Neuronal stem cell (in vitro differentiated cells): Measurements from ENCODE around the gene TRAF3.
A peak's percentile ranks its signal among the peaks of the same experiment; 100 is the strongest.
"Not testable (repeated sequence)": the region's sequence is repeated elsewhere in the genome, so short reads cannot be mapped to it uniquely, and the experiment has no call there.

Experiments used
- DNase-seq: peaks from one replicate; pipeline ENCODE4 v3.0.0-alpha.2; 2013; ENCODE audit warnings: low spot score
- H2AFZ ChIP-seq: one replicate; pipeline ENCODE4 v1.6.1; 2013; ENCODE audit warnings: mild to moderate bottlenecking, low read length, inconsistent platforms
- H2AK5ac ChIP-seq: 2 replicates; pipeline ENCODE4 v1.6.1; 2013; ENCODE audit warnings: low read depth, mild to moderate bottlenecking, inconsistent platforms, low read length, moderate library complexity, mixed read lengths
- H2BK120ac ChIP-seq: 2 replicates; pipeline ENCODE4 v1.6.1; 2013; ENCODE audit warnings: low read depth, mild to moderate bottlenecking, inconsistent platforms, low read length, moderate library complexity, mixed read lengths
- H2BK12ac ChIP-seq: one replicate; pipeline ENCODE4 v1.6.1; 2013; ENCODE audit warnings: low read length, inconsistent platforms
- H2BK15ac ChIP-seq: 2 replicates; pipeline ENCODE4 v1.6.1; 2013; ENCODE audit warnings: mild to moderate bottlenecking, low read length, inconsistent platforms, mixed read lengths
- H2BK5ac ChIP-seq: one replicate; pipeline ENCODE4 v1.6.1; 2013; ENCODE audit warnings: inconsistent platforms, mild to moderate bottlenecking, low read length, moderate library complexity
- H3K14ac ChIP-seq: one replicate; pipeline ENCODE4 v1.6.1; 2013; ENCODE audit warnings: low read length, inconsistent platforms
- H3K18ac ChIP-seq: 2 replicates; pipeline ENCODE4 v1.6.1; 2013; ENCODE audit warnings: low read length, inconsistent platforms
- H3K23ac ChIP-seq: 2 replicates; pipeline ENCODE4 v1.6.1; 2013; ENCODE audit warnings: low read depth, mild to moderate bottlenecking, mixed read lengths, low read length, inconsistent platforms; ENCODE audit not compliant: poor library complexity
- H3K27ac ChIP-seq: replicated peaks from 3 replicates; pipeline ENCODE4 v1.5.1; 2013; ENCODE audit warnings: low read length, inconsistent platforms
- H3K27me3 ChIP-seq, 3 experiments: 2 replicates each; pipeline ENCODE4 v1.6.1; 2013; ENCODE audit warnings: low read length in 3 of 3, mild to moderate bottlenecking in 2 of 3, inconsistent platforms in 1 of 3, low read depth in 1 of 3, mixed read lengths in 1 of 3, moderate library complexity in 1 of 3; ENCODE audit not compliant: control insufficient read depth in 3 of 3, insufficient read depth in 3 of 3
- H3K36me3 ChIP-seq, 2 donors: replicated peaks in 1 of 2; 2 replicates each; pipeline ENCODE4 v1.6.1; 2013; ENCODE audit warnings: low read length in 2 of 2; ENCODE audit not compliant: control insufficient read depth in 2 of 2, insufficient read depth in 2 of 2
- H3K4ac ChIP-seq: 2 replicates; pipeline ENCODE4 v1.6.1; 2013; ENCODE audit warnings: inconsistent platforms, mild to moderate bottlenecking, low read length, moderate library complexity
- H3K4me1 ChIP-seq, 2 donors: 1 replicate in 1 of 2; 2 replicates in 1 of 2; pipeline ENCODE4 v1.6.1; 2013; ENCODE audit warnings: low read length in 2 of 2, low read depth in 1 of 2; ENCODE audit not compliant: control insufficient read depth in 2 of 2, insufficient read depth in 1 of 2
- H3K4me2 ChIP-seq: one replicate; pipeline ENCODE4 v1.6.1; 2013; ENCODE audit warnings: mild to moderate bottlenecking, low read length, inconsistent platforms; ENCODE audit not compliant: insufficient read depth, poor library complexity, severe bottlenecking
- H3K4me3 ChIP-seq, 2 donors: 2 replicates each; pipeline ENCODE4 v1.5.1; 2013; ENCODE audit warnings: low read length in 2 of 2, mild to moderate bottlenecking in 2 of 2, inconsistent platforms in 1 of 2, moderate library complexity in 1 of 2
- H3K79me1 ChIP-seq: one replicate; pipeline ENCODE4 v1.6.1; 2013; ENCODE audit warnings: low read depth, mild to moderate bottlenecking, inconsistent platforms, low read length, moderate library complexity
- H3K9ac ChIP-seq: one replicate; pipeline ENCODE4 v1.6.1; 2013; ENCODE audit warnings: mild to moderate bottlenecking, low read depth, low read length, inconsistent platforms; ENCODE audit not compliant: poor library complexity
- H3K9me3 ChIP-seq, 2 donors: replicated peaks in 1 of 2; 2 replicates each; pipeline versions ENCODE3 to v1.6.1; 2013; ENCODE audit warnings: low read length in 2 of 2, mild to moderate bottlenecking in 2 of 2, inconsistent platforms in 1 of 2, low read depth in 1 of 2, mixed read lengths in 1 of 2, moderate library complexity in 1 of 2; ENCODE audit not compliant: control insufficient read depth in 2 of 2, insufficient read depth in 1 of 2
- H4K8ac ChIP-seq: one replicate; pipeline ENCODE4 v1.6.1; 2013; ENCODE audit warnings: low read depth, mild to moderate bottlenecking, inconsistent platforms, low read length, moderate library complexity
- H4K91ac ChIP-seq: one replicate; pipeline ENCODE4 v1.6.1; 2013; ENCODE audit warnings: low read length, low read depth, mild to moderate bottlenecking, inconsistent platforms; ENCODE audit not compliant: poor library complexity
- WGBS, 2 donors: extraction: QIAGEN DNeasy Blood & Tissue Kit; methylation state at CpG; one replicate each; pipeline ENCODE4 v1.1.7; 2013; ENCODE audit warnings: missing lambda C conversion rate in 2 of 2, mixed read lengths in 1 of 2; ENCODE audit not compliant: insufficient read length in 2 of 2, insufficient replicate concordance in 1 of 2; ENCODE audit errors: extremely low coverage in 2 of 2; 5-methylcytosine and 5-hydroxymethylcytosine counted together

Gene TRAF3

GRCh38 chr14:102925646-102926045 is 148.4 kb downstream of the TRAF3 start:
- H3K18ac ChIP-seq: peak overlapping the region; percentile 3
- H4K8ac ChIP-seq: no peak overlapping the region
- peaks cover under 1 to 5% of the 10 kb centered on the region in 2 donors for H3K9me3 ChIP-seq
- no peak overlapping the region for H3K9ac ChIP-seq
- peaks cover 12 to 15% of the 10 kb centered on the region in 2 donors for H3K4me1 ChIP-seq
- no peaks in the 10 kb centered on the region for H3K36me3 ChIP-seq
- no peak overlapping the region for H3K4me3 ChIP-seq
- no peak overlapping the region for H3K27ac ChIP-seq
- H3K79me1 ChIP-seq: peaks cover 5% of the 10 kb centered on the region
- no peak overlapping the region for H4K91ac ChIP-seq
- no peak for DNase-seq
- H3K4ac ChIP-seq: no peak overlapping the region
- no CpG with 5 or more reads among the region's 11 CpGs for WGBS, 2 donors
- H2AK5ac ChIP-seq: peak overlapping the region; percentile 32
- no peak overlapping the region for H2BK120ac ChIP-seq
- peak overlapping the region; percentile 38 for H3K14ac ChIP-seq
- H2BK12ac ChIP-seq: no peak overlapping the region
- no peak overlapping the region for H3K4me2 ChIP-seq
- H3K23ac ChIP-seq: no peak overlapping the region
- H3K27me3 ChIP-seq: peaks cover 21 to 65% (median 34%) of the 10 kb centered on the region in 3 experiments
- H2BK15ac ChIP-seq: no peak overlapping the region
- H2AFZ ChIP-seq: no peak overlapping the region
- peak overlapping the region; percentile 24 for H2BK5ac ChIP-seq

GRCh38 chr14:102926104-102926503 is 148.9 kb downstream of the TRAF3 start:
- H2AFZ ChIP-seq: peak overlapping the region; percentile 49
- H3K4me1 ChIP-seq: peaks cover 12 to 15% of the 10 kb centered on the region in 2 donors
- H3K9me3 ChIP-seq: peaks cover 0 to 4% of the 10 kb centered on the region in 2 donors
- H2BK120ac ChIP-seq: no peak overlapping the region
- H4K8ac ChIP-seq: no peak overlapping the region
- no peak overlapping the region for H4K91ac ChIP-seq
- peak overlapping the region; percentile 24 for H3K9ac ChIP-seq
- no peak overlapping the region for H2AK5ac ChIP-seq
- H3K4me3 ChIP-seq: no peak overlapping the region
- no CpG with 5 or more reads among the region's 12 CpGs for WGBS, 2 donors
- peaks cover 22 to 69% (median 34%) of the 10 kb centered on the region in 3 experiments for H3K27me3 ChIP-seq
- peaks cover 7% of the 10 kb centered on the region for H3K79me1 ChIP-seq
- H2BK5ac ChIP-seq: no peak overlapping the region
- DNase-seq: no peak
- no peak overlapping the region for H3K14ac ChIP-seq
- peak overlapping the region; percentile 42 for H3K18ac ChIP-seq
- H3K4ac ChIP-seq: no peak overlapping the region
- H2BK15ac ChIP-seq: no peak overlapping the region
- no peak overlapping the region for H3K27ac ChIP-seq
- H3K36me3 ChIP-seq: no peaks in the 10 kb centered on the region
- no peak overlapping the region for H2BK12ac ChIP-seq
- H3K23ac ChIP-seq: no peak overlapping the region
- H3K4me2 ChIP-seq: no peak overlapping the region

DNA sequence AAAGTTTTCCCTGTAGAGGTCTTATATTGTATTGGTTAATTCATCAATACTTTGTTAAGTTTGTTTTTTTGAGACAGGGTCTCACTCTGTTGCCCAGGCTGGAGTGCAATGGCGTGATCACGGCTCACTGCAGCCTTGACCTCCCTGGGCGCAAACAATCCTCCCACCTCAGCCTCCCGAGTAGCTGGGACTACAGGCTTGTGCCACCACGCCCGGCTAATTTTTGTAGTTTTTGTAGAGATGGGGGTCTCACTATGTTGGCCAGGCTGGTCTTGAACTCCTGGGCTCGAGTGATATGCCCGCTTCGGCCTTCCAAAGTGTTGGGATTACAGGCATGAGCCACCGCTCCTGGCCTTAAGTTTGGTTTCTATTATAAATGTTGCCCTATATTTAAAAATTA is 149.6 kb downstream of the TRAF3 start:
- H3K9ac ChIP-seq, H3K9me3 ChIP-seq, H3K27ac ChIP-seq, H2BK120ac ChIP-seq, H3K36me3 ChIP-seq, H3K4ac ChIP-seq, H4K91ac ChIP-seq, H3K23ac ChIP-seq, H2BK5ac ChIP-seq, H2AK5ac ChIP-seq, H3K4me3 ChIP-seq, H3K4me2 ChIP-seq, DNase-seq, H3K14ac ChIP-seq, H3K18ac ChIP-seq, H3K79me1 ChIP-seq, H4K8ac ChIP-seq, H2BK15ac ChIP-seq, H2BK12ac ChIP-seq, H2AFZ ChIP-seq: not testable (repeated sequence)
- peaks cover 12 to 15% of the 10 kb centered on the region in 2 donors for H3K4me1 ChIP-seq
- H3K27me3 ChIP-seq: peaks cover 22 to 77% (median 34%) of the 10 kb centered on the region in 3 experiments
- no CpG with 5 or more reads among the region's 10 CpGs for WGBS, 2 donors

- no peak overlapping the region for H4K91ac ChIP-seq
- peaks cover 0 to 5% of the 10 kb centered on the region in 2 donors for H3K9me3 ChIP-seq
- H2AFZ ChIP-seq: peak overlapping the region; percentile 96
- peaks cover 0 to 7% of the 10 kb centered on the region in 2 donors for H3K36me3 ChIP-seq
- peak overlapping the region; percentile 84 for H3K9ac ChIP-seq
- peak overlapping the region; percentile 98 for H3K23ac ChIP-seq
- H2AK5ac ChIP-seq: peak overlapping the region; percentile 97
- H2BK120ac ChIP-seq: peak overlapping the region; percentile 61
- H3K4me3 ChIP-seq: peak overlapping the region in 1 of 2 donors; percentile 44
- peaks cover 22 to 75% (median 34%) of the 10 kb centered on the region in 3 experiments for H3K27me3 ChIP-seq
- H2BK12ac ChIP-seq: peak overlapping the region; percentile 97
- H4K8ac ChIP-seq: peak overlapping the region; percentile 17
- H3K14ac ChIP-seq: peak overlapping the region; percentile 17
- no CpG with 5 or more reads among the region's 19 CpGs for WGBS, 2 donors
- H3K4ac ChIP-seq: no peak overlapping the region
- no peak overlapping the region for H2BK5ac ChIP-seq
- no peak for DNase-seq
- H3K4me1 ChIP-seq: peaks cover 12 to 15% of the 10 kb centered on the region in 2 donors
- H3K79me1 ChIP-seq: peaks cover 7% of the 10 kb centered on the region
- H3K18ac ChIP-seq: peak overlapping the region; percentile 96
- H3K4me2 ChIP-seq: peak overlapping the region; percentile 89
- H2BK15ac ChIP-seq: peak overlapping the region; percentile 75
- no peak overlapping the region for H3K27ac ChIP-seq
These were observed 150.2 kb downstream of the TRAF3 start for GRCh38 chr14:102927346-102927877.
